Measurements from ENCODE around the gene APOBR.

- TF ChIP-seq CTCF (IDR thresholded peaks at IDR 0.05; ENCODE audit: insufficient read depth, low read length) (no peak), POLR2AphosphoS5 (IDR thresholded peaks at IDR 0.05; ENCODE audit: low read depth) (no peak), GABPA (IDR thresholded peaks at IDR 0.05; ENCODE audit: low read depth) (no peak), REST (IDR thresholded peaks at IDR 0.05; ENCODE audit: insufficient replicate concordance, low read depth) (no peak)
These were observed 48.2 kb downstream of the APOBR start for GRCh38 chr16:28542646-28543045.

Data from HL-60 (cell line).